Measurements from ENCODE around the gene NAP1L1.

The NAP1L1 gene

GRCh38 chr12:76084863-76085519 is 506 bp upstream of the NAP1L1 start:
- no peak for FAIRE-seq
- no peak for DNase-seq (ENCODE audit: insufficient read length, low spot score)

- no peak for FAIRE-seq
- DNase-seq (ENCODE audit: insufficient read length, low spot score): no peak
These were observed 1.1 kb downstream of the NAP1L1 start for GRCh38 chr12:76083246-76083903.

- no peak for FAIRE-seq
- DNase-seq (ENCODE audit: insufficient read length, low spot score): no peak
These were observed 2.6 kb downstream of the NAP1L1 start for GRCh38 chr12:76081909-76082308.

GRCh38 chr12:76080729-76081415 is 3.6 kb downstream of the NAP1L1 start:
- DNase-seq (ENCODE audit: insufficient read length, low spot score): no peak
- FAIRE-seq: no peak

GRCh38 chr12:76080017-76080728 is 4.3 kb downstream of the NAP1L1 start:
- FAIRE-seq: no peak
- no peak for DNase-seq (ENCODE audit: insufficient read length, low spot score)

- FAIRE-seq: no peak
- DNase-seq (ENCODE audit: insufficient read length, low spot score): no peak
These were observed 5.7 kb downstream of the NAP1L1 start for GRCh38 chr12:76078748-76079147.

- no peak for DNase-seq (ENCODE audit: insufficient read length, low spot score)
- FAIRE-seq: no peak
These were observed 9.0 kb downstream of the NAP1L1 start for GRCh38 chr12:76075448-76075847.

GRCh38 chr12:76074701-76075336 is 9.7 kb downstream of the NAP1L1 start:
- FAIRE-seq: no peak
- no peak for DNase-seq (ENCODE audit: insufficient read length, low spot score)

GRCh38 chr12:76073561-76073960 is 10.9 kb downstream of the NAP1L1 start:
- DNase-seq (ENCODE audit: insufficient read length, low spot score) (no peak), FAIRE-seq (no peak)

- FAIRE-seq: no peak
- DNase-seq (ENCODE audit: insufficient read length, low spot score): no peak
These were observed 11.9 kb downstream of the NAP1L1 start for GRCh38 chr12:76072568-76072967.

- DNase-seq (ENCODE audit: insufficient read length, low spot score) (no peak), FAIRE-seq (no peak)
These were observed 15.1 kb downstream of the NAP1L1 start for GRCh38 chr12:76069339-76069738.

GRCh38 chr12:76065917-76066316 is 18.6 kb downstream of the NAP1L1 start:
- FAIRE-seq: no peak
- no peak for DNase-seq (ENCODE audit: insufficient read length, low spot score)

- DNase-seq (ENCODE audit: insufficient read length, low spot score): no peak
- FAIRE-seq: no peak
These were observed 19.6 kb downstream of the NAP1L1 start for GRCh38 chr12:76064904-76065303.

GRCh38 chr12:76060111-76060510 is 24.4 kb downstream of the NAP1L1 start:
- no peak for DNase-seq (ENCODE audit: insufficient read length, low spot score)
- no peak for FAIRE-seq

GRCh38 chr12:76057326-76057725 is 27.2 kb downstream of the NAP1L1 start:
- no peak for DNase-seq (ENCODE audit: insufficient read length, low spot score)
- no peak for FAIRE-seq

- FAIRE-seq (no peak), DNase-seq (ENCODE audit: insufficient read length, low spot score) (no peak)
These were observed 29.1 kb downstream of the NAP1L1 start for GRCh38 chr12:76055393-76055792.

GRCh38 chr12:76049575-76050251 is 34.8 kb downstream of the NAP1L1 start:
- no peak for FAIRE-seq

GRCh38 chr12:76047742-76048141 is 36.7 kb downstream of the NAP1L1 start:
- no peak for DNase-seq (ENCODE audit: insufficient read length, low spot score)
- no peak for FAIRE-seq

More at GRCh38 chr12:76049575-76050251, 34.8 kb downstream of the NAP1L1 start:
- no peak for DNase-seq (ENCODE audit: insufficient read length, low spot score)

GRCh38 chr12:76047060-76047459 is 37.4 kb downstream of the NAP1L1 start:
- FAIRE-seq: no peak

GRCh38 chr12:76043377-76043776 is 41.1 kb downstream of the NAP1L1 start:
- FAIRE-seq: no peak
- no peak for DNase-seq (ENCODE audit: insufficient read length, low spot score)

More at GRCh38 chr12:76047060-76047459, 37.4 kb downstream of the NAP1L1 start:
- DNase-seq (ENCODE audit: insufficient read length, low spot score): no peak
